Measurements from ENCODE around the gene ARMH1.

Gene ARMH1

DNA sequence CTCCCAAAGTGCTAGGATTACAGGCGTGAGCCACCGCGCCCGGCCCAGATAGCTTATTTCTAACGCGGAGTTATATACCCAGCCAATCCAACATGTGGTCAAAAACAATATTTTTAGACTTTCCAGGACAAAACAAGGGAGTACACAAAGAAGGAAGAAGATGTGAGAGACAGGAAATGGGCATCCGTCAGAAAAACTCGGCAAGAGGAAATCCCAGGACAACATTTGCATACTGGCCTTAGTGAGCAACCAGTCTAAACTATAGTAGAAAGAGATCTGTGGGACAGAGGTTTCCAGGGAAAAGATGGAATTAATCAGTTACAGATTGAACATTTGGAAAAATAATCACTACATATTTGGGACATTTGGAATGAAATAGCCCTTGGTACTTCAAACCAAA, 11.4 kb downstream of the ARMH1 start:
- CTCF ChIA-PET = interaction anchor here (1.1 to 2.4 kb wide), 3 partner anchors 11 to 101 kb away, joined by 3 to 14 read pairs (median 5); partner anchors contain the start of genes ARMH1 and TMEM53
- no peak for DNase-seq (ENCODE audit: extremely low spot score)
- POLR2A ChIA-PET = no interaction called here
- TF ChIP-seq, protein P1, sequence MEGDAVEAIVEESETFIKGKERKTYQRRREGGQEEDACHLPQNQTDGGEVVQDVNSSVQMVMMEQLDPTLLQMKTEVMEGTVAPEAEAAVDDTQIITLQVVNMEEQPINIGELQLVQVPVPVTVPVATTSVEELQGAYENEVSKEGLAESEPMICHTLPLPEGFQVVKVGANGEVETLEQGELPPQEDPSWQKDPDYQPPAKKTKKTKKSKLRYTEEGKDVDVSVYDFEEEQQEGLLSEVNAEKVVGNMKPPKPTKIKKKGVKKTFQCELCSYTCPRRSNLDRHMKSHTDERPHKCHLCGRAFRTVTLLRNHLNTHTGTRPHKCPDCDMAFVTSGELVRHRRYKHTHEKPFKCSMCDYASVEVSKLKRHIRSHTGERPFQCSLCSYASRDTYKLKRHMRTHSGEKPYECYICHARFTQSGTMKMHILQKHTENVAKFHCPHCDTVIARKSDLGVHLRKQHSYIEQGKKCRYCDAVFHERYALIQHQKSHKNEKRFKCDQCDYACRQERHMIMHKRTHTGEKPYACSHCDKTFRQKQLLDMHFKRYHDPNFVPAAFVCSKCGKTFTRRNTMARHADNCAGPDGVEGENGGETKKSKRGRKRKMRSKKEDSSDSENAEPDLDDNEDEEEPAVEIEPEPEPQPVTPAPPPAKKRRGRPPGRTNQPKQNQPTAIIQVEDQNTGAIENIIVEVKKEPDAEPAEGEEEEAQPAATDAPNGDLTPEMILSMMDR (IDR thresholded peaks at IDR 0.05; ENCODE audit: control extremely low read depth, extremely low read depth, low read depth, missing control alignments) = no peak

DNA sequence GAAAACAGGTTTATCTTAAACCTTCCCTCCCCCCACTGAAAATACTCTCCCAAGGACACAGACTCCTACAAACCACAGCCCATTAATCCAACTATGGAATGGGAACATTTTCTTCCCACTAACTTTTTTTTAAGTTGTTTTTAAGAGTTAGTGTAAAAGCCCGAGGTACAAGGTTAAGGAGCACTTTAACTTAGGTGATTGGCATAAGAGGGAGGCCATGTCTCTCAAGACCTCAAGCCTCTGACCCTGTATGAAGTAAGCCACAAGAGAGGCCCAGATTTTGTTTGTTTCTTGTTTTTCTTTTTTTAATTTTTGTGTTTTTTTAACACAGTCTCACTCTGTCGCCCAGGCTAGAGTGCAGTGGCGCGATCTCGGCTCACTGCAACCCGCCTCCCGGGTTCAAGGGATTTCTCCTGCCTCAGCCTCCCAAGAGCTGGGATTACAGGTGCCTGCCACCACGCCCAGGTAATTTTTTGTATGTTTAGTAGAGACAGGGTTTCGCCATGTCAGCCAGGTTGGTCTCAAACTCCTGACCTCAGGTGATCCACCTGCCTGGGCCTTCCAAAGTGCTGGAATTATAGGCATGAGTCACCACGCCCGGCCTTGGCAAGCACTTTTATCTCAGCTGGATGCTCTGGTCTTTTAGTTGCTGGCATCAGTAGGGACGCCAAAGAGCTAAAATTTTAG, 14.4 kb downstream of the ARMH1 start:
- POLR2A ChIA-PET = no interaction called here

GRCh38 chr1:44689447-44689765, 14.9 kb downstream of the ARMH1 start:
- TF ChIP-seq, protein P1 (IDR thresholded peaks at IDR 0.05; ENCODE audit: control extremely low read depth, extremely low read depth, low read depth, missing control alignments) = no peak
- POLR2A ChIA-PET = no interaction called here
- DNase-seq (ENCODE audit: extremely low spot score) = no peak
- CTCF ChIA-PET = no interaction called here

More for the DNA sequence above, 14.4 kb downstream of the ARMH1 start:
- TF ChIP-seq, protein P1 (IDR thresholded peaks at IDR 0.05; ENCODE audit: control extremely low read depth, extremely low read depth, low read depth, missing control alignments) = no peak
- DNase-seq (ENCODE audit: extremely low spot score) = no peak
- CTCF ChIA-PET = no interaction called here

GRCh38 chr1:44693159-44693558, 18.6 kb downstream of the ARMH1 start:
- TF ChIP-seq, protein P1 (IDR thresholded peaks at IDR 0.05; ENCODE audit: control extremely low read depth, extremely low read depth, low read depth, missing control alignments) = no peak
- ChIA-PET POLR2A (interaction anchor here (0.9 kb wide), 1 partner anchor 28 kb away, joined by 3 read pairs; no protein-coding TSS in a partner anchor), CTCF (interaction anchor here (0.7 to 8.4 kb wide), 7 partner anchors 12 to 40 kb away, joined by 3 to 69 read pairs (median 4); no protein-coding TSS in a partner anchor)
- no peak for DNase-seq (ENCODE audit: extremely low spot score)

- CTCF ChIA-PET = interaction anchor here (1.4 to 8.4 kb wide), 4 partner anchors 15 to 21 kb away, joined by 3 to 69 read pairs (median 7); no protein-coding TSS in a partner anchor
- TF ChIP-seq, protein P1 (IDR thresholded peaks at IDR 0.05; ENCODE audit: control extremely low read depth, extremely low read depth, low read depth, missing control alignments) = no peak
- no peak for DNase-seq (ENCODE audit: extremely low spot score)
- POLR2A ChIA-PET = interaction anchor here (0.6 kb wide), 1 partner anchor 611 kb away, joined by 3 read pairs; no protein-coding TSS in a partner anchor
These were observed 19.4 kb downstream of the ARMH1 start for GRCh38 chr1:44693900-44694299.

- TF ChIP-seq, protein P1 (IDR thresholded peaks at IDR 0.05; ENCODE audit: control extremely low read depth, extremely low read depth, low read depth, missing control alignments) = no peak
- peak; percentile 67 for DNase-seq (ENCODE audit: extremely low spot score)
- ChIA-PET CTCF (interaction anchor here (1.1 to 8.4 kb wide), 8 partner anchors 10 to 291 kb away, joined by 3 to 69 read pairs (median 8); partner anchors contain the start of gene EIF2B3), POLR2A (interaction anchor here (1.0 to 4.4 kb wide), 3 partner anchors 26 to 124 kb away, joined by 3 to 28 read pairs (median 3); partner anchors contain the start of gene PLK3)
These were observed 20.5 kb downstream of the ARMH1 start for GRCh38 chr1:44694863-44695478.
